GM12878 (cell line): ENCODE data around the gene PRADC1. TPM values are rescaled to one million over a fixed set of nuclear protein-coding genes. Genes with fewer than 3 reads are reported as not detected.
A peak's percentile ranks its signal among the peaks of the same experiment; 100 is the strongest.

ENCODE experiments used
- ATAC-seq: fragments of 200-7000 bp; cut with Tn5 transposase; 3 replicates; pipeline ENCODE4 v1.9.1; 2020; ENCODE audit warnings: mild to moderate bottlenecking, moderate library complexity
- BruUV-seq: library from RNA; stranded (reverse); fragments of 400-500 nt; replicated peaks from 2 replicates; lab custom pipeline; 2021; lab: Mats Ljungman, UMichigan
- CTCF ChIA-PET: fragments of 300-600 bp; sonication (Branson Sonifier 250); formaldehyde crosslinking; extraction: SDS; loops from one replicate; lab custom pipeline; 2021; ENCODE audit warnings: inconsistent platforms; lab: Yijun Ruan, JAX
- POLR2A ChIA-PET: fragments of 350-600 bp; formaldehyde crosslinking; extraction: SDS; loops from one replicate; lab custom pipeline; 2021; ENCODE audit warnings: inconsistent platforms; lab: Charles Lee
- RAD21 ChIA-PET: fragments of 300-600 bp; sonication (Branson Sonifier 250); formaldehyde crosslinking; loops from one replicate; lab custom pipeline; 2023; ENCODE audit warnings: antibody characterized with exemption; ENCODE audit not compliant: unreplicated experiment; lab: Charles Lee
- SMC1A ChIA-PET: fragments of 300-600 bp; sonication (Branson Sonifier 250); formaldehyde crosslinking; loops from one replicate; lab custom pipeline; 2023; ENCODE audit not compliant: unreplicated experiment, uncharacterized antibody; lab: Charles Lee
- DNase-seq: peaks from one replicate; pipeline ENCODE4 v3.0.0-alpha.2; 2011; ENCODE audit warnings: low read depth, low spot score
- FAIRE-seq: peaks from 3 replicates; lab custom pipeline; 2011; peaks lifted over from hg19 to GRCh38; lab: Jason Lieb, UNC
- H2AFZ ChIP-seq: 2 replicates; pipeline ENCODE4 v1.6.0; 2011; ENCODE audit warnings: low read depth, low read length, control low read depth; ENCODE audit not compliant: control insufficient read depth
- H3K27ac ChIP-seq: 2 replicates; pipeline ENCODE4 v1.5.1; 2011; ENCODE audit warnings: control low read depth; ENCODE audit not compliant: control insufficient read depth, insufficient read depth
- H3K27me3 ChIP-seq, 2 experiments: replicated peaks in 1 of 2; 2 replicates each; pipeline versions ENCODE4 v1.6.0 to v1.6.1; 2011; ENCODE audit warnings: low read length in 1 of 2; ENCODE audit not compliant: control insufficient read depth in 2 of 2, insufficient read depth in 2 of 2
- H3K36me3 ChIP-seq, 2 experiments: 2 replicates each; pipeline ENCODE4 v1.5.1; 2011; ENCODE audit warnings: low read length in 1 of 2; ENCODE audit not compliant: control insufficient read depth in 2 of 2, insufficient read depth in 2 of 2
- H3K4me1 ChIP-seq: 2 replicates; pipeline ENCODE4 v1.6.1; 2011; ENCODE audit warnings: mild to moderate bottlenecking, low read length, moderate library complexity, mixed read lengths; ENCODE audit not compliant: control insufficient read depth, insufficient read depth
- H3K4me2 ChIP-seq: 2 replicates; pipeline ENCODE4 v1.6.0; 2011; ENCODE audit warnings: control low read depth; ENCODE audit not compliant: control insufficient read depth, insufficient read depth
- H3K4me3 ChIP-seq: fragments of 200-600 bp; sonication (generic); 2 replicates; pipeline ENCODE4 v1.5.1; 2016
- H3K79me2 ChIP-seq: 2 replicates; pipeline ENCODE4 v1.6.0; 2011; ENCODE audit warnings: low read length; ENCODE audit not compliant: control insufficient read depth, insufficient read depth
- H3K9ac ChIP-seq: 2 replicates; pipeline ENCODE4 v1.8.0; 2011; ENCODE audit warnings: low read length, control low read depth, mixed read lengths; ENCODE audit not compliant: control insufficient read depth, insufficient read depth
- H3K9me3 ChIP-seq: replicated peaks from 3 replicates; pipeline ENCODE4 v1.5.1; 2011; ENCODE audit warnings: mild to moderate bottlenecking, low read length; ENCODE audit not compliant: control insufficient read depth, insufficient read depth
- H4K20me1 ChIP-seq: 2 replicates; pipeline ENCODE4 v1.6.0; 2011; ENCODE audit not compliant: control insufficient read depth, insufficient read depth
- CBFB ChIP-seq: IDR thresholded peaks from 2 replicates; pipeline ENCODE4 v1.6.1; 2016; ENCODE audit warnings: antibody characterized with exemption, low read depth
- ETV6 ChIP-seq, 2 experiments: fragments of 450-650 bp in 1 of 2; IDR thresholded peaks in 1 of 2; conservative IDR thresholded peaks in 1 of 2; 2 replicates each; pipeline ENCODE4 v1.6.1; 2014; ENCODE audit warnings: antibody characterized with exemption in 1 of 2, borderline replicate concordance in 1 of 2, low read depth in 1 of 2, mild to moderate bottlenecking in 1 of 2, moderate library complexity in 1 of 2
- GATAD2B ChIP-seq: fragments of 450-650 bp; conservative IDR thresholded peaks from 2 replicates; pipeline ENCODE4 v1.6.1; 2017; ENCODE audit warnings: low read depth, mild to moderate bottlenecking, moderate library complexity
- IKZF2 ChIP-seq, 2 experiments: fragments of 450-650 bp; IDR thresholded peaks; 2 replicates each; pipeline ENCODE4 v1.6.1; 2017; ENCODE audit warnings: mild to moderate bottlenecking in 2 of 2, moderate library complexity in 2 of 2
- KDM1A ChIP-seq: fragments of 200-600 bp; sonication (generic); IDR thresholded peaks from 2 replicates; pipeline ENCODE4 v1.6.1; 2016; ENCODE audit warnings: borderline replicate concordance
- MXI1 ChIP-seq: fragments of 150-350 bp; IDR thresholded peaks from 2 replicates; pipeline ENCODE4 v1.6.1; 2011; ENCODE audit warnings: low read depth, mild to moderate bottlenecking, inconsistent platforms, low read length, improper control_type of control experiment
- NFIC ChIP-seq: IDR thresholded peaks from 2 replicates; pipeline ENCODE4 v1.6.1; 2012; ENCODE audit warnings: low read depth, mild to moderate bottlenecking, inconsistent platforms, low read length, moderate library complexity
- POLR2AphosphoS5 ChIP-seq: IDR thresholded peaks from 2 replicates; pipeline ENCODE4 v1.6.1; 2011; ENCODE audit warnings: mild to moderate bottlenecking, low read length, inconsistent platforms
- POU2F2 ChIP-seq: IDR thresholded peaks from 3 replicates; pipeline ENCODE4 v1.6.1; 2011; ENCODE audit warnings: low read depth, mild to moderate bottlenecking, low read length, borderline replicate concordance
- RAD21 ChIP-seq: IDR thresholded peaks from 2 replicates; pipeline ENCODE4 v1.6.1; 2011; ENCODE audit warnings: mild to moderate bottlenecking, low read depth, low read length, moderate library complexity; ENCODE audit not compliant: insufficient read depth
- RCOR1 ChIP-seq: conservative IDR thresholded peaks from 2 replicates; pipeline ENCODE4 v1.6.1; 2012; ENCODE audit warnings: low read depth, low read length, improper control_type of control experiment
- SIN3A ChIP-seq: IDR thresholded peaks from 2 replicates; pipeline ENCODE4 v1.6.1; 2012; ENCODE audit warnings: low read depth, low read length, improper control_type of control experiment
- SIX5 ChIP-seq: IDR thresholded peaks from 2 replicates; pipeline ENCODE4 v1.6.1; 2011; ENCODE audit warnings: mild to moderate bottlenecking, low read depth, low read length, moderate library complexity; ENCODE audit not compliant: severe bottlenecking
- STAT3 ChIP-seq: IDR thresholded peaks from 2 replicates; pipeline ENCODE4 v1.6.1; 2011; ENCODE audit warnings: low read depth, low read length, improper control_type of control experiment
- SUPT20H ChIP-seq: IDR thresholded peaks from 2 replicates; pipeline ENCODE4 v1.6.1; 2011; ENCODE audit warnings: low read depth, mild to moderate bottlenecking, low read length, moderate library complexity, borderline replicate concordance; ENCODE audit not compliant: control insufficient read depth
- ZBED1 ChIP-seq: IDR thresholded peaks from 2 replicates; pipeline ENCODE4 v1.6.1; 2016; ENCODE audit warnings: borderline replicate concordance
- WGBS: methylation state at CpG from one replicate; pipeline ENCODE4 v1.1.6; 2016; ENCODE audit warnings: low lambda C conversion rate; ENCODE audit not compliant: insufficient replicate concordance, insufficient coverage; ENCODE audit errors: missing lambda C conversion rate; 5-methylcytosine and 5-hydroxymethylcytosine counted together
- in situ Hi-C: fragments of 300-500 bp; cut with MboI; formaldehyde crosslinking; loops from 9 replicates; pipeline ENCODE4 v1.14.3; 2018; ENCODE audit warnings: mixed read lengths
- intact Hi-C: fragments of 100-400 bp; cut with micrococcal nuclease; formaldehyde crosslinking; loops from one replicate; pipeline ENCODE4 v1.14.2; 2022; ENCODE audit not compliant: unreplicated experiment
- polyA plus RNA-seq, 11 experiments: library from polyadenylated mRNA; depleted of rRNA in 4 of 11; unstranded in 6 of 11; stranded (reverse) in 5 of 11; fragments of >200 nt; fragmentation: Nextera tagmentation in 4 of 11; fragmentation: Illumina TruSeq in 1 of 11; extraction: Ambion mirVana in 4 of 11; extraction: Trizol in 1 of 11; gene quantifications; 1 replicate in 1 of 11; 2 replicates in 10 of 11; pipeline versions ENCODE4 v1.2.1 to v1.2.3, GENCODE V29; 2011 to 2016; ENCODE audit warnings: inconsistent platforms in 2 of 11, missing spikeins in 2 of 11, low read depth in 1 of 11
- total RNA-seq, 4 experiments: library from RNA; depleted of rRNA in 3 of 4; stranded (reverse); fragments of >200 nt in 3 of 4; fragmentation: Illumina TruSeq in 1 of 4; extraction: Trizol in 1 of 4; gene quantifications; 2 replicates each; pipeline versions ENCODE4 v1.2.1 to v1.2.3, GENCODE V29; 2013 to 2021
- TF ChIP-seq, protein P1 (sequence below): IDR thresholded peaks from 2 replicates; pipeline ENCODE4 v1.6.1; 2011; ENCODE audit warnings: low read depth, low read length, improper control_type of control experiment, borderline replicate concordance
- TF ChIP-seq, protein P2 (sequence below): fragments of 150-350 bp; IDR thresholded peaks from 2 replicates; pipeline ENCODE4 v1.6.1; 2016; ENCODE audit warnings: low read depth, low read length

PRADC1 gene
- total and polyA plus RNA-seq, 10 of the 15 experiments (the other 5 are each of a cell fraction or from before 2014, with no cell fraction given): 3.7 to 39.0 (median 13.8) TPM

DNA sequence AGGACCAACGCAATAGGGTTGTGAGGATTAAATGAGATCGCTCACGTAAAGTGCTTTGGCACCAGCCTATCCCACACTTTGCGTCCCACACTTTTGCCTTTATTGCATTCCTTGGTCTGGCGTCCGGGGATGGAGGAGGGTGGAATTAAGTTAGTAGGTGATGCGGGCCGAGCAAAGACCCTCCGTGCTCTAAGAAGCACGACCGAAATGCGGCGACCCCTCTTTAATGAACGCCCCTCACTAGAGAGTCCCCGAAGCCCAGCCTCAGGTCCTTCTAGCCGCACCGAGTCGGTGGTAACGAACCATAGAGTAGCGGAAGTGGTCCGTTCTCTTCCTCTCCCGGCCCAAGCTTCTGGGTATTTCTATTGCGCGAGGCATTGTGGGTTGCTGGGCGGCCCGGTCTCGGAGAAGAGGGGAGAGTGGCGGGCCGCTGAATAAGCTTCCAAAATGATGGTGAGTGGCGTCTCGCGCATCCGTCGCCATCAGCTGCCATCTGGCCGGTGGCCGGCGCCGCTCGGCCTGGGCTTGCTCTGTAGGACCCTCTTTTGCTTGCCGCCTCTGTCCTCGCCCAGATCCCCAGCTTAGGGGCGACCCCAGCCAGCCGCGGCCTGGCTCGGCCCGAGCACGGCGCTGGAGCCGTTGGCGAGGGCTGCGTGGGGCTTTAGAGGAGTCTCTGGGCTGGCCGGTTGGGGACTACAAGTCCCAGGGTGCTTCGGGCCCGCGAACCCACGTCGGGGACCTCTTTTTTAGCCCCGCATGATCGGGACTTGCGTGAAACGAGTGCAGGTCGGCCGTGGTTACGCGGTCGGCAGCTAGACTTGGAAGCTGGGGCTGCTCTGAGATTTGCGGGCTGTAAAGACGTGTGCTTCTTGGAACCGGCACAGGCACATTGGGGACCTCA is 1.1 kb upstream of the PRADC1 start, which contains the start of gene CCT7:
Gene CCT7, plus strand, starts transcription at position 377 of the 901 bp plus-strand sequence. Its CDS starts 71 bp downstream, at position 448.
- Histone ChIP-seq H3K79me2 (peaks cover 51% of the 10 kb centered on the region), H3K27ac (peak within 1 kb of the TSS; percentile 91), H3K9ac (peak within 1 kb of the TSS; percentile 82), H2AFZ (peak within 1 kb of the TSS; percentile 100), H3K9me3 (no peaks in the 10 kb centered on the region), H4K20me1 (0 out of 2 replicates have a peak, but pooled peaks cover 4% of the 10 kb centered on the region), H3K4me3 (peak within 1 kb of the TSS; percentile 78), H3K36me3 (peaks cover 0 to 6% of the 10 kb centered on the region in 2 experiments; a peak in 1 of 4 replicates), H3K27me3 (no peaks in the 10 kb centered on the region), H3K4me1 (peaks cover 4% of the 10 kb centered on the region), H3K4me2 (peak within 1 kb of the TSS; percentile 99)
- FAIRE-seq: peak; percentile 84
- intact Hi-C loops (loop anchor here (1.0 to 5.0 kb wide), 3 partner anchors 20 to 153 kb away; partner anchors contain the start of genes ALMS1, FBXO41 and SMYD5), in situ Hi-C loops (no loop called here)
- ChIA-PET SMC1A (interaction anchor here (0.7 to 2.4 kb wide), 6 partner anchors 10 to 56 kb away, joined by 3 to 10 read pairs (median 3); no protein-coding TSS in a partner anchor), CTCF (interaction anchor here (0.5 to 9.8 kb wide), 7 partner anchors 16 to 366 kb away, joined by 3 to 99 read pairs (median 8); partner anchors contain the start of genes EGR4, FBXO41 and SMYD5), POLR2A (interaction anchor here (0.6 to 3.4 kb wide), 8 partner anchors 17 to 59 kb away, joined by 3 to 14 read pairs (median 4); partner anchors contain the start of genes EGR4, FBXO41 and SMYD5), RAD21 (interaction anchor here (1.4 to 3.2 kb wide), 5 partner anchors 10 to 55 kb away, joined by 4 to 22 read pairs (median 5); partner anchors contain the start of genes FBXO41 and SMYD5)
- 1% methylated on average over 68 of the region's 69 CpGs for WGBS
- peak; percentile 82 for ATAC-seq
- TSS peak; percentile 80 for BruUV-seq
- DNase-seq: peak; percentile 59
- TF ChIP-seq, protein P1, sequence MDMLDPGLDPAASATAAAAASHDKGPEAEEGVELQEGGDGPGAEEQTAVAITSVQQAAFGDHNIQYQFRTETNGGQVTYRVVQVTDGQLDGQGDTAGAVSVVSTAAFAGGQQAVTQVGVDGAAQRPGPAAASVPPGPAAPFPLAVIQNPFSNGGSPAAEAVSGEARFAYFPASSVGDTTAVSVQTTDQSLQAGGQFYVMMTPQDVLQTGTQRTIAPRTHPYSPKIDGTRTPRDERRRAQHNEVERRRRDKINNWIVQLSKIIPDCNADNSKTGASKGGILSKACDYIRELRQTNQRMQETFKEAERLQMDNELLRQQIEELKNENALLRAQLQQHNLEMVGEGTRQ: no peak
- no peak for TF ChIP-seq KDM1A
- TF ChIP-seq STAT3: no peak
- peak; percentile 80 for TF ChIP-seq GATAD2B
- 0 out of 2 replicates have a peak, but pooled peaks have one; percentile 48 for TF ChIP-seq ZBED1
- TF ChIP-seq SIN3A: no peak
- peak in 1 of 2 experiments; percentile 12; a peak in 2 of 4 replicates for TF ChIP-seq IKZF2 (IDR thresholded peaks at IDR 0.05)
- TF ChIP-seq RAD21: no peak
- peak; percentile 57 for TF ChIP-seq SIX5
- peak; percentile 90 for TF ChIP-seq CBFB
- peak; percentile 99 for TF ChIP-seq POLR2AphosphoS5
- TF ChIP-seq ETV6 (conservative IDR thresholded peaks at IDR 0.05 in 1 of 2, IDR thresholded peaks at IDR 0.05 in 1 of 2; ENCODE audit: borderline replicate concordance in 1 of 2, low read depth in 1 of 2): peak in 1 of 2 experiments; percentile 53; a peak in 1 of 4 replicates
- TF ChIP-seq RCOR1: no peak
- TF ChIP-seq, protein P2, sequence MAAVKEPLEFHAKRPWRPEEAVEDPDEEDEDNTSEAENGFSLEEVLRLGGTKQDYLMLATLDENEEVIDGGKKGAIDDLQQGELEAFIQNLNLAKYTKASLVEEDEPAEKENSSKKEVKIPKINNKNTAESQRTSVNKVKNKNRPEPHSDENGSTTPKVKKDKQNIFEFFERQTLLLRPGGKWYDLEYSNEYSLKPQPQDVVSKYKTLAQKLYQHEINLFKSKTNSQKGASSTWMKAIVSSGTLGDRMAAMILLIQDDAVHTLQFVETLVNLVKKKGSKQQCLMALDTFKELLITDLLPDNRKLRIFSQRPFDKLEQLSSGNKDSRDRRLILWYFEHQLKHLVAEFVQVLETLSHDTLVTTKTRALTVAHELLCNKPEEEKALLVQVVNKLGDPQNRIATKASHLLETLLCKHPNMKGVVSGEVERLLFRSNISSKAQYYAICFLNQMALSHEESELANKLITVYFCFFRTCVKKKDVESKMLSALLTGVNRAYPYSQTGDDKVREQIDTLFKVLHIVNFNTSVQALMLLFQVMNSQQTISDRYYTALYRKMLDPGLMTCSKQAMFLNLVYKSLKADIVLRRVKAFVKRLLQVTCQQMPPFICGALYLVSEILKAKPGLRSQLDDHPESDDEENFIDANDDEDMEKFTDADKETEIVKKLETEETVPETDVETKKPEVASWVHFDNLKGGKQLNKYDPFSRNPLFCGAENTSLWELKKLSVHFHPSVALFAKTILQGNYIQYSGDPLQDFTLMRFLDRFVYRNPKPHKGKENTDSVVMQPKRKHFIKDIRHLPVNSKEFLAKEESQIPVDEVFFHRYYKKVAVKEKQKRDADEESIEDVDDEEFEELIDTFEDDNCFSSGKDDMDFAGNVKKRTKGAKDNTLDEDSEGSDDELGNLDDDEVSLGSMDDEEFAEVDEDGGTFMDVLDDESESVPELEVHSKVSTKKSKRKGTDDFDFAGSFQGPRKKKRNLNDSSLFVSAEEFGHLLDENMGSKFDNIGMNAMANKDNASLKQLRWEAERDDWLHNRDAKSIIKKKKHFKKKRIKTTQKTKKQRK: peak; percentile 29; the same call in 1 of the 2 replicates
- TF ChIP-seq SUPT20H: no peak
- no peak for TF ChIP-seq NFIC
- peak; percentile 93 for TF ChIP-seq POU2F2
- TF ChIP-seq MXI1: peak; percentile 61; the same call in 1 of the 2 replicates
